Measurements from ENCODE around the gene PPM1H. TPM values are rescaled to one million over a fixed set of nuclear protein-coding genes. Genes with fewer than 3 reads are reported as not detected.

PPM1H gene
- total RNA-seq, 2 donors from 2014 or later, result 46.4 to 74.4 TPM

DNA sequence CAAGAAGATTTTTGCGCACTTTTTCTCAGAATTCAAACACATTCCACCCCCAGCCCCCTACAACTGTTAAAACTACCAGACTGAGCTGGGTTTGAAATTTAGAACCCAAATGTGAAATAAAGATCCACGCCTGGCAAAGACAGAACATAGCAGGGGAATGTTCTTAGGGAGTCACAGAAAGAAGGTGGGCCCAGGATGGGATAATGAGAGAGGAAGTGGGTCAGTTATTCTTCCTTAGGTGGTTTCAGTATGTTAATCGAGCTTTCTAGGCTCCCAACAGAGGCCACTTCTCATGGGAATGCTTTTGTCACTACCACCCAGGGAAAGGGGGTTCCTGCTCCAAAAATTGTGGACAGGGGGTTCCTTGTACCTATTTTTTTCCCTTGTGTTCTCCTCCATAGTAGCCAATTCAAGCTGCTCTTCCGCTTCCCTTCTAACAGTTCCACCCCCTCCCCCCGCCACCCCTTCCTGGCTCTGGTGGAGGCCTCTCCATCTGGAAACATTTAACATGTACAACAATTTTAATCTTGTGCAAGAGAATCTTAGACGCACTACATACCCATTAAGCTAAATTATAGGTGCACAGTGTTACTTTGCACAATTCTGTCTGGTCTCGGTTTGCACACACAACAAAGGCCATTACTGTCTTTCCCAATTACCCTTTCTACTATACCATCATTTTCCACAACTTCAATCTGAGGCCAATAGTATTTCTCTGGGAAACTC, 250.2 kb downstream of the PPM1H start:
- no peaks in the 10 kb centered on the region for H3K9me3 ChIP-seq (ENCODE audit: control insufficient read depth, low read length)
- Mint-ChIP-seq H3K9me3 (peaks cover 2% of the 10 kb centered on the region), H3K4me3 (no peak overlapping the region), H3K27ac (peak overlapping the region; percentile 53), H3K27me3 (ENCODE audit: insufficient read depth) (no peaks in the 10 kb centered on the region), H3K36me3 (ENCODE audit: low read depth) (peaks cover 39% of the 10 kb centered on the region), H3K4me1 (peaks cover 20% of the 10 kb centered on the region)
- TF ChIP-seq, protein P1, sequence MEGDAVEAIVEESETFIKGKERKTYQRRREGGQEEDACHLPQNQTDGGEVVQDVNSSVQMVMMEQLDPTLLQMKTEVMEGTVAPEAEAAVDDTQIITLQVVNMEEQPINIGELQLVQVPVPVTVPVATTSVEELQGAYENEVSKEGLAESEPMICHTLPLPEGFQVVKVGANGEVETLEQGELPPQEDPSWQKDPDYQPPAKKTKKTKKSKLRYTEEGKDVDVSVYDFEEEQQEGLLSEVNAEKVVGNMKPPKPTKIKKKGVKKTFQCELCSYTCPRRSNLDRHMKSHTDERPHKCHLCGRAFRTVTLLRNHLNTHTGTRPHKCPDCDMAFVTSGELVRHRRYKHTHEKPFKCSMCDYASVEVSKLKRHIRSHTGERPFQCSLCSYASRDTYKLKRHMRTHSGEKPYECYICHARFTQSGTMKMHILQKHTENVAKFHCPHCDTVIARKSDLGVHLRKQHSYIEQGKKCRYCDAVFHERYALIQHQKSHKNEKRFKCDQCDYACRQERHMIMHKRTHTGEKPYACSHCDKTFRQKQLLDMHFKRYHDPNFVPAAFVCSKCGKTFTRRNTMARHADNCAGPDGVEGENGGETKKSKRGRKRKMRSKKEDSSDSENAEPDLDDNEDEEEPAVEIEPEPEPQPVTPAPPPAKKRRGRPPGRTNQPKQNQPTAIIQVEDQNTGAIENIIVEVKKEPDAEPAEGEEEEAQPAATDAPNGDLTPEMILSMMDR (conservative IDR thresholded peaks at IDR 0.05), result no peak
- H3K36me3 ChIP-seq (ENCODE audit: control insufficient read depth, insufficient read depth, low read length), result no peaks in the 10 kb centered on the region
- 80 to 89% methylated on average over 6 to 7 of the region's 7 CpGs for WGBS, 2 experiments (ENCODE audit: insufficient coverage in 1 of 2, insufficient read length in 1 of 2)
- H3K27me3 ChIP-seq (ENCODE audit: control insufficient read depth, insufficient read depth, low read length, poor library complexity, severe bottlenecking), result no peaks in the 10 kb centered on the region
- no peak overlapping the region for H3K4me3 ChIP-seq (ENCODE audit: low read length)
- no peaks in the 10 kb centered on the region for H3K4me1 ChIP-seq (ENCODE audit: control insufficient read depth, insufficient read depth, low read length)
- no peak for DNase-seq
- H3K27ac ChIP-seq (ENCODE audit: low read depth, low read length), result no peak overlapping the region
- no peak overlapping the region for H3K9ac ChIP-seq (ENCODE audit: extremely low read depth, low read length, poor library complexity, severe bottlenecking)

DNA sequence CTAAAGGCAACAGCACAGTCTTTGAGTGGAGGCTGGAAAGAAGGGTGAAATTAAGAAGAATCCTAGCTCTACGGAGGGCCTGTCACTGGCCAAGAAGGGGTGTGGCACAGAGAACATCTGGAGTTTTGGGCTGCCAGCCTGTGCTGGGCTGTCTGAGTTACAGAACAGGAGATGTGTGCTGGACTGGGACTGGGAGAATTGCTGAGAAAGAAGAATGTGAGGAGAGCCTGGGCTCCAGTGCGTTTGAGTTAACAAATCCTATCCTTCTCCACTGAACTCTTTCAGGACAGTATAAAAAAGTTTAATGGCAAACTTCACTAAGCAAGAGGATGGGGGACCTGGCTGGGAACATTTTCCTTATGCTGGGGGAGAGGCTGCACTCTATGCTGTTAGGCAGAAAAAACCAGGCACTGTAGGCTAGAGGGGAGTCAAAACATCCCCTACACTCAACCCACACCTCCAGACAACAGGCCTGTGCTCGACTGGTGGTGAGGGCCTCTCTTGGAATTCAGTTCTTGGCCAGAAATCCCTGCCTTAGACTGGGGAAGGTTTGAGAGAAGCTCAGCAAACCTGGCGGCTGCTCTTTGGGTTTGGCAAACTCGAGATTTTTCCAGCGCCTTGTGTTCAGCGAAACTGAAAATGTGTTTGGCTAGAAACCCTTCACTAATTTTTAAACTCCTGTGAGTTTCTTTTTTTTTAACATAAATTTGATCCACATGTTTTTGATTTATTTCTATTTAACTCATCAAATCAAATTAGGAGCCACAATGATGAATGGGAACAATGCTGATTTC, 251.0 kb downstream of the PPM1H start:
- H3K27me3 Mint-ChIP-seq (ENCODE audit: insufficient read depth), result no peaks in the 10 kb centered on the region
- peaks cover 41% of the 10 kb centered on the region for H3K36me3 Mint-ChIP-seq (ENCODE audit: low read depth)
- H3K9me3 Mint-ChIP-seq, result peaks cover 2% of the 10 kb centered on the region
- no peak overlapping the region for H3K4me3 Mint-ChIP-seq
- no peak overlapping the region for H3K9ac ChIP-seq (ENCODE audit: extremely low read depth, low read length, poor library complexity, severe bottlenecking)
- no peaks in the 10 kb centered on the region for H3K27me3 ChIP-seq (ENCODE audit: control insufficient read depth, insufficient read depth, low read length, poor library complexity, severe bottlenecking)
- TF ChIP-seq, protein P1 (conservative IDR thresholded peaks at IDR 0.05), result no peak
- no peaks in the 10 kb centered on the region for H3K9me3 ChIP-seq (ENCODE audit: control insufficient read depth, low read length)
- DNase-seq, result peak; percentile 67
- H3K4me3 ChIP-seq (ENCODE audit: low read length), result no peak overlapping the region
- H3K27ac ChIP-seq (ENCODE audit: low read depth, low read length), result no peak overlapping the region
- no peaks in the 10 kb centered on the region for H3K4me1 ChIP-seq (ENCODE audit: control insufficient read depth, insufficient read depth, low read length)
- peaks cover 20% of the 10 kb centered on the region for H3K4me1 Mint-ChIP-seq
- 66 to 86% methylated on average over 2 to 7 of the region's 7 CpGs for WGBS, 2 experiments (ENCODE audit: insufficient coverage in 1 of 2, insufficient read length in 1 of 2)
- H3K36me3 ChIP-seq (ENCODE audit: control insufficient read depth, insufficient read depth, low read length), result no peaks in the 10 kb centered on the region
- peak overlapping the region; percentile 53 for H3K27ac Mint-ChIP-seq

DNA sequence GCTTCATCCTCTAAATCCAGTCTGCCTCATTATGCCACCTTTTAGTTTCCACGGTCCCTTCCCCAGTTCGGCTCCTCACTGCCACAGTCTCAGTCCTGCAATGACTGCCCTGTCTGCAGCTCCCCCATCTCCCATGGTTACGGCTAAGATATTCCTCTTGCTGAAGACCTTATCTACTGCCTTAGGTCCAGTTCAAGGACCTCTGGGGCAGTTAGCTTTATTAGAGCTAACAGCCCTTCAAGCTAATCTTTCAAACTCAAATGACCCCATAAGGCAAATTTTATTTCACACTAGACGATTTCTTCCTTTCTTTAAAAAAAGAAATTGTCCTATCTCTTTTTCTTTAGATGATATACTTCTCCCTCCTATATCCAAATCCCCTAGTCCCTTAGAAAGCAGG, 253.6 kb downstream of the PPM1H start:
- H3K4me3 Mint-ChIP-seq, result no peak overlapping the region
- Histone ChIP-seq H3K4me1 (ENCODE audit: control insufficient read depth, insufficient read depth, low read length) (no peaks in the 10 kb centered on the region), H3K27me3 (ENCODE audit: control insufficient read depth, insufficient read depth, low read length, poor library complexity, severe bottlenecking) (no peaks in the 10 kb centered on the region), H3K9ac (ENCODE audit: extremely low read depth, low read length, poor library complexity, severe bottlenecking) (no peak overlapping the region), H3K36me3 (ENCODE audit: control insufficient read depth, insufficient read depth, low read length) (peaks cover 12% of the 10 kb centered on the region), H3K4me3 (ENCODE audit: low read length) (no peak overlapping the region), H3K9me3 (ENCODE audit: control insufficient read depth, low read length) (peaks cover 24% of the 10 kb centered on the region), H3K27ac (ENCODE audit: low read depth, low read length) (no peak overlapping the region)
- peaks cover 21% of the 10 kb centered on the region for H3K9me3 Mint-ChIP-seq
- peak overlapping the region; percentile 32 for H3K27ac Mint-ChIP-seq
- TF ChIP-seq, protein P1 (conservative IDR thresholded peaks at IDR 0.05), result no peak
- DNase-seq, result no peak
- 68 to 91% methylated on average over 4 of the region's 4 CpGs for WGBS, 2 experiments (ENCODE audit: insufficient coverage in 1 of 2, insufficient read length in 1 of 2)
- no peaks in the 10 kb centered on the region for H3K27me3 Mint-ChIP-seq (ENCODE audit: insufficient read depth)
- peaks cover 20% of the 10 kb centered on the region for H3K4me1 Mint-ChIP-seq
- peaks cover 54% of the 10 kb centered on the region for H3K36me3 Mint-ChIP-seq (ENCODE audit: low read depth)

Data from endodermal cell (in vitro differentiated cells).